ENCODE measurements around the gene MEGF11. TPM values are rescaled to one million over a fixed set of nuclear protein-coding genes. Genes with fewer than 3 reads are reported as not detected.

MEGF11 gene
- total RNA-seq, 4 donors from 2014 or later, result 0.23 to 0.33 TPM; not detected in 2

- Histone ChIP-seq H3K36me3 (no peaks in the 10 kb centered on the region), H3K4me1 (no peaks in the 10 kb centered on the region), H3K4me3 (no peak overlapping the region), H3K27ac (replicated peaks in 1 of 4) (no peak overlapping the region), H3K27me3 (peaks cover 0 to 36% (median 0%) of the 10 kb centered on the region in 4 donors), H3K9me3 (no peaks in the 10 kb centered on the region)
- intact Hi-C loops (cut with DNase I), result no loop called here
- WGBS, result 89% methylated on average over 9 of the region's 9 CpGs
- no peak for DNase-seq (ENCODE audit: extremely low spot score)
- no peak for TF ChIP-seq EP300 (IDR thresholded peaks at IDR 0.05)
- no peak for TF ChIP-seq POLR2A (IDR thresholded peaks at IDR 0.05; ENCODE audit: low read depth)
- TF ChIP-seq, protein P1, sequence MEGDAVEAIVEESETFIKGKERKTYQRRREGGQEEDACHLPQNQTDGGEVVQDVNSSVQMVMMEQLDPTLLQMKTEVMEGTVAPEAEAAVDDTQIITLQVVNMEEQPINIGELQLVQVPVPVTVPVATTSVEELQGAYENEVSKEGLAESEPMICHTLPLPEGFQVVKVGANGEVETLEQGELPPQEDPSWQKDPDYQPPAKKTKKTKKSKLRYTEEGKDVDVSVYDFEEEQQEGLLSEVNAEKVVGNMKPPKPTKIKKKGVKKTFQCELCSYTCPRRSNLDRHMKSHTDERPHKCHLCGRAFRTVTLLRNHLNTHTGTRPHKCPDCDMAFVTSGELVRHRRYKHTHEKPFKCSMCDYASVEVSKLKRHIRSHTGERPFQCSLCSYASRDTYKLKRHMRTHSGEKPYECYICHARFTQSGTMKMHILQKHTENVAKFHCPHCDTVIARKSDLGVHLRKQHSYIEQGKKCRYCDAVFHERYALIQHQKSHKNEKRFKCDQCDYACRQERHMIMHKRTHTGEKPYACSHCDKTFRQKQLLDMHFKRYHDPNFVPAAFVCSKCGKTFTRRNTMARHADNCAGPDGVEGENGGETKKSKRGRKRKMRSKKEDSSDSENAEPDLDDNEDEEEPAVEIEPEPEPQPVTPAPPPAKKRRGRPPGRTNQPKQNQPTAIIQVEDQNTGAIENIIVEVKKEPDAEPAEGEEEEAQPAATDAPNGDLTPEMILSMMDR (IDR thresholded peaks at IDR 0.05), result no peak
- no peak for TF ChIP-seq POLR2AphosphoS5 (IDR thresholded peaks at IDR 0.05)
These were observed 148.0 kb downstream of the MEGF11 start for GRCh38 chr15:66105286-66106265.

GRCh38 chr15:66103293-66103590 lies 150.3 kb downstream of the MEGF11 start:
- WGBS, result 89% methylated on average over 3 of the region's 3 CpGs
- no peak overlapping the region for H3K27ac ChIP-seq (replicated peaks in 1 of 4)
- no peaks in the 10 kb centered on the region for H3K4me1 ChIP-seq
- DNase-seq (ENCODE audit: extremely low spot score), result no peak
- TF ChIP-seq EP300 (IDR thresholded peaks at IDR 0.05) (no peak), POLR2A (IDR thresholded peaks at IDR 0.05; ENCODE audit: low read depth) (no peak), POLR2AphosphoS5 (IDR thresholded peaks at IDR 0.05) (no peak)
- TF ChIP-seq, protein P1 (IDR thresholded peaks at IDR 0.05), result no peak
- intact Hi-C loops (cut with DNase I), result no loop called here
- no peaks in the 10 kb centered on the region for H3K36me3 ChIP-seq
- no peak overlapping the region for H3K4me3 ChIP-seq
- H3K9me3 ChIP-seq, result no peaks in the 10 kb centered on the region
- peaks cover 0 to 33% (median 0%) of the 10 kb centered on the region in 4 donors for H3K27me3 ChIP-seq

- WGBS, result 93% methylated on average over 5 of the region's 5 CpGs
- no peaks in the 10 kb centered on the region for H3K9me3 ChIP-seq
- H3K4me3 ChIP-seq, result no peak overlapping the region
- intact Hi-C loops (cut with DNase I), result no loop called here
- H3K4me1 ChIP-seq, result no peaks in the 10 kb centered on the region
- H3K27ac ChIP-seq (replicated peaks in 1 of 4), result no peak overlapping the region
- H3K27me3 ChIP-seq, result peaks cover 0 to 30% (median 0%) of the 10 kb centered on the region in 4 donors
- no peaks in the 10 kb centered on the region for H3K36me3 ChIP-seq
- DNase-seq (ENCODE audit: extremely low spot score), result no peak
- TF ChIP-seq POLR2A (IDR thresholded peaks at IDR 0.05; ENCODE audit: low read depth) (no peak), EP300 (IDR thresholded peaks at IDR 0.05) (no peak), POLR2AphosphoS5 (IDR thresholded peaks at IDR 0.05) (no peak)
- TF ChIP-seq, protein P1 (IDR thresholded peaks at IDR 0.05), result no peak
These were observed 150.8 kb downstream of the MEGF11 start for GRCh38 chr15:66102563-66103292.

DNA sequence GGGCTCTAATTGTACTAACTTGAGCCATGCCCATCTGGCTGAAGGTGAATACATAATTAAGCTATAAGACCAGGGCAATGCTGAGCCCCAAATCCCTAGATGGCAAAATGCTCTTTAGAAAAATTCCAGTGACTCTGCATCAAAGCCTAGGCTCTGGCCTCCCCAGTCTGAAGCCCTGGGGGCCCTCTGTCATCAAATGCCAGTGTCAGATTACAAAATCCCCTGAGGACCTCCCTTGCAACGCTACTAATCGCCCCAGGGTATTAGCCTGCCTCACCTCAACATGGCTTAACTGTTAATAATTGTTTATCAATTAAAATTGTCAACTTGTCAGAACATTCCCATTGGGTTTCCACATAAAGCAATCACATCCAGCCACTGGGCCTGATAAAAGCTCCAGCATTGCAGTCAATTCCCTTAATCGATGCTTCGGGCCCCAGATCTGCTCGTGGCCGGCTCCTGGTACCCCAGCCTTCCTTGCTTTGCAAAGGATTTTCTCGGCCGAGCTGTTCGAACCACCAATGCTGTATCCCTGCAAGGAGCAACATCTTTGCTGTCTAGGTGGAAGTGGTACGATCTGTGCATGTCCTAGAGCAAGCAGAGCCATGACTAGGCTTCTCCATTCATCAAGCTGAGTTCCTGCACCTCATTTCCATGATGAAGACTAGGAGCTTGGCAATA lies 151.7 kb downstream of the MEGF11 start:
- no peak for TF ChIP-seq POLR2A (IDR thresholded peaks at IDR 0.05; ENCODE audit: low read depth)
- no peak for TF ChIP-seq EP300 (IDR thresholded peaks at IDR 0.05)
- no peak for TF ChIP-seq POLR2AphosphoS5 (IDR thresholded peaks at IDR 0.05)
- TF ChIP-seq, protein P1 (IDR thresholded peaks at IDR 0.05), result no peak
- H3K4me3 ChIP-seq, result no peak overlapping the region
- no peak for DNase-seq (ENCODE audit: extremely low spot score)
- no peak overlapping the region for H3K27ac ChIP-seq (replicated peaks in 1 of 4)
- peaks cover 0 to 22% (median 0%) of the 10 kb centered on the region in 4 donors for H3K27me3 ChIP-seq
- H3K4me1 ChIP-seq, result no peaks in the 10 kb centered on the region
- H3K9me3 ChIP-seq, result no peaks in the 10 kb centered on the region
- intact Hi-C loops (cut with DNase I), result no loop called here
- WGBS, result 73% methylated on average over 10 of the region's 10 CpGs
- H3K36me3 ChIP-seq, result no peaks in the 10 kb centered on the region
